SKM-1 (cell line): Measurements from ENCODE around the gene TPST2.
"Not testable (repeated sequence)": the region's sequence is repeated elsewhere in the genome, so short reads cannot be mapped to it uniquely, and the experiment has no call there.

ENCODE experiments used
- DNase-seq: peaks from one replicate; lab custom pipeline; 2025; ENCODE audit not compliant: unreplicated experiment; lab: John Stamatoyannopoulos, UW

The TPST2 gene

GRCh38 chr22:26589845-26590736 lies at the start of gene TPST2:
Gene TPST2, minus strand, starts transcription at chr22:26590132. Its CDS starts 48,502 bp downstream, at chr22:26541630.
- no peak for DNase-seq

DNA sequence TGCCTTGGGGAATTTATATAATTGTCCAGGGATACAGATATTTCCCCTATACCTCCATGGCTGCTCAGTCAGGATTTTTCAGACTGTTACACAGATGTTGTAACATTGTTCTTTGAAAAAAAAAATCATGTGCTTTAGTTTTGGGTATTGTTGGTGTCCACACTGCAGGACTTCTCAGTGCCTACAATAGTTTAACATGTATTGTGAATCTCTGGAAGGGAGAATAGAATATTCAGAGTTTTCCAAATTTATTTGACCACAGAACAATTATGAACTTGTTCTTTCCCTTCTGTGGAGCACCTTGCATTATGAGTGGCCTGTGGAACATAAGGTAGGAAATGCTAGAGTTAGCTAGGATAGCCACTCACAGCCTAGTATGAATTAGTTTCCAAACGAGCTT lies 46.4 kb upstream of the TPST2 start:
- DNase-seq, result no peak

GRCh38 chr22:26635117-26635516 lies 45.2 kb upstream of the TPST2 start:
- no peak for DNase-seq

- DNase-seq, result no peak
Measured at GRCh38 chr22:26634189-26634588, 44.3 kb upstream of the TPST2 start.

GRCh38 chr22:26632422-26633155 lies 42.7 kb upstream of the TPST2 start:
- DNase-seq, result no peak

- DNase-seq, result no peak
Measured at GRCh38 chr22:26631282-26631681, 41.4 kb upstream of the TPST2 start.

- DNase-seq, result no peak
Measured at GRCh38 chr22:26629988-26630761, 40.2 kb upstream of the TPST2 start.

DNA sequence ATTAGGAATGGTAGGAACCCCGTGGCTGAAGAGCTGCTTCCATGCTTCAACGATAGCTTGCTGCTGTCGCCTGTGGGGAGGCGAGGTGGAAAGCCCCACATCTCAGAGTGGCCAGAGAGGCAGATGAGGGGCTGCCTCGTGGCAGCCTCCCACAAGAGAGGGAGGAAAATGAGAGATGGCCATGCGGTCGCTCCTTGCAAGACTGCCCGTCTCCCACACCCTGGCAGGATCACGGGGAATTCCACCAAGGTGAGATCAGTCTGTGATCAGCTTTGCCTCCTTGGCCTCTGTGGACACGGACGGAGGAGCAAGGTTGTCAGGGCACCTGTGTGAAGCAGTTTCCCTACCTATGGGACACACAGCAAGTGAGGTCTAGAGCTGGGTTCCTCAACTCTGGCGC lies 34.9 kb upstream of the TPST2 start:
- no peak for DNase-seq

DNA sequence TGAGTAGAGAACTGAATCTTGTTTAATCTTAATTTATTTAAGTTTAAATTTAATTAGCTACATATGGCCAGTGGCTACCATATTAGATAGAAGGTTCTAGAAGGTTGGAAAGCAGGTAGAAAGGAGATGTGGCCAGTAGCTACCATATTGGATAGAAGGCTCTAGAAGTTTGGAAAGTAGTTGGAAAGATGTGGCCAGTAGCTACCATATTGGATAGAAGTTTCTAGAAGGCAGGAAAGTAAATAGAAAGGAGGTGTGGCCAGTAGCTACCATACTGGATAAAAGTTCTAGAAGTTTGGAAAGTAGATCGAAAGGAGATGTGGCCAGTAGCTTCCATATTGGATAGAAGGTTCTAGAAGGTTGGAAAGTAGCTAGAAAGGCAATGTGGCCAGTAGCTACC lies 34.1 kb upstream of the TPST2 start:
- no peak for DNase-seq

GRCh38 chr22:26621663-26622062 lies 31.7 kb upstream of the TPST2 start, which contains the start of gene CRYBA4:
Gene CRYBA4, plus strand, starts transcription at chr22:26621963. Its CDS starts 634 bp downstream, at chr22:26622597.
- DNase-seq, result no peak

DNA sequence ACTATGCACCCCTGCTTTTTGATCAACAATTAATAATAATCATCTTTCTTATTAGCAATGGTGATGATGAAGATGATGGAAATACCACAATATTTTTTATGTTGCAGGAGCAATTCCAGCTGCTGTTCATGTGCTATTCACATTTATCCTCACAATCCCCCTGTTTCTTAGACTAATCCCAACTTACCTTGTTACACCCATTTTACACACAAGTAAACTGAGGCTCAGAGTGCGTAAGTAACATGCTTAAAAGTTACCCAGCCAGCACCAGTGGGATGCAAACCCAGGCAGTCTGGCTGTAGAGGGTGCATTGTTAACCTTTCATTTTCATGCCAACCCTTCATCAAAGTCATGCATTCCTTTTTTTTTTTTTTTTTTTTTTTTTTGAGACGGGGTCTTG lies 30.3 kb upstream of the TPST2 start:
- no peak for DNase-seq

DNA sequence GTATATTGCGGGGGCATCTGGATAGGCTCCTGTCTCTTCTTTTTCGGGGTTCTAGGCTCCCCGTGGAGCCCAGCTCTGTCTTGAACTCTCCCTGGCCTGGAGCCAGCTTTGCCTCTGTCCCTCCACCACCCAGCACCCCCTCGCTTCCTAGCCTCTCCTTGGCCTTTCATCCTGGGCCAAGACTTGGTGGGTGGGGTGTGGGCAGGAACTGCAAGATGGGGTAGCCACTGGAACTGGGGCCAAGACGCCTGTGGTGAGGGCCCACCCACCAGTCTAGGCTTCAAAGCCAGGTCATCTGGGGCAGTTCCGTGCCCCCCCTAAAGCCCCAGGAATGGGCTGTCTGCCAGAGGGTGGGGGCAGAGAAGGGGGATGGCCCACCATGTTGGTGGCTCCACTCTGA lies 29.6 kb upstream of the TPST2 start:
- no peak for DNase-seq

- DNase-seq, result no peak
Measured at GRCh38 chr22:26618455-26618854, 28.5 kb upstream of the TPST2 start.

DNA sequence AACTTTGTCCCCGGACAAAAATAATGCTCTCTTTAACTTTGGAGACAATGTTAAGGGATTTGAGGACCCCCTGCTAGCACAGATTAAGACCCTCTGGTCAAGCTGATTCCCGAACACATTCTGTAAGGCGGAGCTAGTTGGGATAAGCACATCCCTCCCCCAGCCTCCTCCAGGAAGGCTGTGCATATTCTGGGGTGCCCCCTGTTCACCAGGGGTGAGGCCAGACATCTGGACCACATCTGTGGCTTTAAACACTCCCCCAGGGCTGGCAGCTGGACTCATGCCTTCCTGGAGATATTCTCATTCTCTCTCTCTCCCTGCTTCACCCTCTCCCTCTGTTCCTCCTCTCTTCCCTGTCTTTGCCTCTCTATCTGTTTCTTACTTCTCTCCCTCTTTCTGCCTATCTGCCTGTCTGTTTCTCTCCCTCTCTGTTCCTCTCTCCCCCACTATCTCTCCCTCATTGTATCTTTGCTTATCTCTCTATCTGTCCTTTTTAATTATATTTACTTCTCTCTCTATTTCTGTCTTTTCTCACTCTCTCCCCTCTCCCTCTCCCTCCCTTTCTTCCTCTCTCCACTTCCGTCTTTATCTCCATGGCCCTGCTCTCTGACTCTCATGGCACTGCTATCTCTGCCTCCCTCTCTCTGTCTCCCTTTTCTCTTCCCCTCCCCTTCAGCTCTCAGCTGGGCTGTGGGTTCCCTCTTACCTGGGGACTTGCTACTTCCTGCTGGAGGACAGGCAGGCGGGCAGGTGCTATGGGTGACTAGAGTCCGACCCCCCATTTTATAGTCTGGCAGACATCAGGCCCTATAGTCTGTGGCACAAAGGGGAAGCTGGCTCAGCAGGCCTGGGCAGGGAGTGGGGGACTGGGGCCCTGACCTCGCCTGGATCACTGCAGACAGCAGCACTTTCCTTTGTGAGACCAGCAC lies 27.6 kb upstream of the TPST2 start, which contains the start of gene CRYBB1:
Gene CRYBB1 (minus strand): TSS at position 757 of the 929 bp plus-strand sequence. CDS start 1,708 bp downstream, outside the sequence.
- DNase-seq, result peak; percentile 74

DNA sequence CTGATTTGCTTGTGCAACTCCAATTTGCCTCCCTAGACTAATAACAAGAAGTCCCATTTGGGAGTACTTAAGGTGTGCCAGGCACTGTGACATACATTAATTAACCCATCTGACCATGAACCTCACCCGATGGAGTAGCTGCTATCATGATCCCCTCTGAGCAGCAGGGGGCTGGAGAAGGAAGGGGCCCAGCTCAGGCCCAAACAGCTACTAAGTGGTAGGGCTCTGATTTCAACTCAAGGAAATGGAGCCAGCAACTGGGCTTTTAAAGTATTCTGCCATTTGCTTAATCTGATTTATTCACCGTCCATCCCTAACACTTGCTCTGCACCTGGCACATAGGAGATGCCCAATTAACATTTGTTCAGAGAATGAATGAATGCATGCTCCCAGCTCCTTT lies 26.7 kb upstream of the TPST2 start:
- DNase-seq, result no peak

GRCh38 chr22:26615830-26616435 lies 26.0 kb upstream of the TPST2 start:
- no peak for DNase-seq

DNA sequence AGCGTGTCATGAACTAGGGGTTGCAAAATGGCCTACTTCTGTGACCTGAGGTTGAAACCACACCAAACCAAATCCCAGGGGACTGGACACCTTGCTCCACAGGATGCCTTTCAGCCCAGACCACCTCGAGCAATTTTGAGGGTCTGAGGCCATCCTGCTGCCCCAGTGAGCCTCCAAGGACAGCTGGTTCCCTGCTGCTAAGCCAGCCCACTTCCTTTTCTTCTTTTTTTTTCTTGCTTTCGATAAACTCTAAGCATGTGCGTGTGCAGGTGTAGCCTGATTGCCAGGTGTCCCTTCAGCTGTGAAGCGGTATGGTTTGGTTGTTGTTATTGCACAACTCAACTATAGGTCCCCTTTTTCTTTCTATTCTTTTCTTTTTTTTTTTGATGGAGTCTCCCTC lies 25.2 kb upstream of the TPST2 start:
- DNase-seq, result no peak

GRCh38 chr22:26614322-26614721 lies 24.4 kb upstream of the TPST2 start:
- no peak for DNase-seq

- DNase-seq, result not testable (repeated sequence)
Measured at GRCh38 chr22:26613753-26614152, 23.8 kb upstream of the TPST2 start.

DNA sequence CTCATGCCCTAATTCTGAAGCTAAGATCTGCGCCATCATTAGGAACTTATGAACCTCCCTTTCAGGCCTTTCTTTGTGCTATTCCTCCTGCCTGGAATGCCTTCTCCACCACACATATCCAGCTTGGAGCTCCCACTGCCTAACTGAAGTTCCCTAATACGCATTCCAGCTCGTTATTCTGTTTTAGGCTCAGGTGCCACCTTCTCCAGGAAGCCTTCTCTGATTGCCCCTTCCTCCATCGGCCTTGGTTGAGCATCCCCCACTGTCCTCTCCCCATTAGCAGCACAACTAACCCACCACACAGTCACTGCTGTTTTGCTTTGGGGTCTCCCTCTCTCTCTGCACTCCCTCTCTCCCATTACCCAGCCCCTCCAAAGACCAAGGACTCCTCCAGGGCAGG lies 22.7 kb upstream of the TPST2 start:
- DNase-seq, result no peak
